IMR-90 (cell line): ENCODE measurements around the gene EREG. TPM values are rescaled to one million over a fixed set of nuclear protein-coding genes. Genes with fewer than 3 reads are reported as not detected.

Source experiments
- ATAC-seq: fragments of 200-7000 bp; cut with Tn5 transposase; 2 replicates; pipeline ENCODE4 v1.9.1; 2020; ENCODE audit warnings: low read depth, mild to moderate bottlenecking, moderate library complexity
- BruUV-seq: library from RNA; stranded (reverse); fragments of 400-500 nt; replicated peaks from 2 replicates; lab custom pipeline; 2021; lab: Mats Ljungman, UMichigan
- CTCF ChIA-PET: fragments of 300-600 bp; formaldehyde crosslinking; extraction: SDS; loops from one replicate; lab custom pipeline; 2021; ENCODE audit warnings: antibody characterized with exemption; lab: Yijun Ruan, JAX
- POLR2A ChIA-PET: fragments of 300-600 bp; sonication (Branson Sonifier 250); formaldehyde crosslinking; loops from one replicate; lab custom pipeline; 2022; ENCODE audit warnings: antibody characterized with exemption; ENCODE audit not compliant: unreplicated experiment; lab: Charles Lee
- DNase-seq: peaks from one replicate; pipeline ENCODE4 v3.0.0; 2013
- H2AFZ ChIP-seq: replicated peaks from 2 replicates; pipeline ENCODE3; 2013; ENCODE audit warnings: low read length, mild to moderate bottlenecking; ENCODE audit not compliant: poor library complexity
- H2AK5ac ChIP-seq: 2 replicates; pipeline ENCODE4 v1.6.1; 2013; ENCODE audit warnings: low read depth, low read length, inconsistent platforms
- H2AK9ac ChIP-seq: replicated peaks from 2 replicates; pipeline ENCODE3; 2013; ENCODE audit warnings: mild to moderate bottlenecking, low read depth, low read length, moderate library complexity; ENCODE audit not compliant: poor library complexity
- H2BK120ac ChIP-seq: 2 replicates; pipeline ENCODE4 v1.6.1; 2013; ENCODE audit warnings: low read depth, low read length, inconsistent platforms
- H2BK15ac ChIP-seq: 3 replicates; pipeline ENCODE4 v1.6.1; 2013; ENCODE audit warnings: low read depth, low read length, inconsistent platforms
- H2BK20ac ChIP-seq: 2 replicates; pipeline ENCODE4 v1.6.1; 2013; ENCODE audit warnings: low read depth, mild to moderate bottlenecking, inconsistent platforms, low read length, moderate library complexity
- H2BK5ac ChIP-seq: 2 replicates; pipeline ENCODE4 v1.6.1; 2013; ENCODE audit warnings: mild to moderate bottlenecking, low read depth, low read length, inconsistent platforms; ENCODE audit not compliant: poor library complexity, severe bottlenecking
- H3K14ac ChIP-seq: replicated peaks from 2 replicates; pipeline ENCODE4 v1.6.1; 2013; ENCODE audit warnings: low read depth, low read length, inconsistent platforms
- H3K18ac ChIP-seq: 2 replicates; pipeline ENCODE4 v1.6.1; 2013; ENCODE audit warnings: low read depth, low read length, control low read depth
- H3K23ac ChIP-seq: 2 replicates; pipeline ENCODE4 v1.6.1; 2013; ENCODE audit warnings: low read depth, low read length, inconsistent platforms
- H3K27ac ChIP-seq: 2 replicates; pipeline ENCODE4 v1.5.1; 2013; ENCODE audit warnings: mild to moderate bottlenecking, control low read depth, low read length; ENCODE audit not compliant: insufficient read depth
- H3K27me3 ChIP-seq: 2 replicates; pipeline ENCODE4 v1.6.1; 2013; ENCODE audit warnings: low read length; ENCODE audit not compliant: control insufficient read depth, insufficient read depth
- H3K36me3 ChIP-seq: 2 replicates; pipeline ENCODE4 v1.6.1; 2013; ENCODE audit warnings: low read length, mixed read lengths; ENCODE audit not compliant: control insufficient read depth, insufficient read depth
- H3K4ac ChIP-seq: 2 replicates; pipeline ENCODE4 v1.6.1; 2013; ENCODE audit warnings: low read depth, low read length, inconsistent platforms
- H3K4me1 ChIP-seq: 2 replicates; pipeline ENCODE4 v1.6.1; 2013; ENCODE audit warnings: low read length, mixed read lengths; ENCODE audit not compliant: control insufficient read depth, insufficient read depth
- H3K4me2 ChIP-seq: 2 replicates; pipeline ENCODE4 v1.6.1; 2013; ENCODE audit warnings: low read depth, mild to moderate bottlenecking, control low read depth, low read length, moderate library complexity
- H3K4me3 ChIP-seq: 2 replicates; pipeline ENCODE4 v1.5.1; 2013; ENCODE audit warnings: low read depth, mild to moderate bottlenecking, control low read depth, low read length, moderate library complexity; ENCODE audit not compliant: insufficient read depth
- H3K56ac ChIP-seq: 2 replicates; pipeline ENCODE4 v1.6.1; 2013; ENCODE audit warnings: low read length, inconsistent platforms; ENCODE audit not compliant: insufficient read depth; ENCODE audit errors: extremely low read depth
- H3K79me1 ChIP-seq, 2 experiments: 2 replicates each; pipeline ENCODE4 v1.6.1; 2013; ENCODE audit warnings: low read length in 2 of 2, inconsistent platforms in 1 of 2, low read depth in 1 of 2
- H3K9ac ChIP-seq: 2 replicates; pipeline ENCODE4 v1.6.1; 2013; ENCODE audit warnings: low read depth, low read length, control low read depth
- H3K9me1 ChIP-seq: 2 replicates; pipeline ENCODE4 v1.6.1; 2013; ENCODE audit warnings: low read length, inconsistent platforms; ENCODE audit not compliant: insufficient read depth
- H3K9me3 ChIP-seq: 2 replicates; pipeline ENCODE4 v1.6.1; 2013; ENCODE audit warnings: low read length; ENCODE audit not compliant: control insufficient read depth, insufficient read depth
- H4K20me1 ChIP-seq: 2 replicates; pipeline ENCODE4 v1.6.1; 2013; ENCODE audit warnings: low read length, inconsistent platforms; ENCODE audit not compliant: insufficient read depth
- H4K5ac ChIP-seq: 2 replicates; pipeline ENCODE4 v1.6.1; 2013; ENCODE audit warnings: mild to moderate bottlenecking, low read depth, low read length, control low read depth
- H4K8ac ChIP-seq, 2 experiments: 2 replicates each; pipeline ENCODE4 v1.6.1; 2013; ENCODE audit warnings: low read depth in 2 of 2, low read length in 2 of 2, control low read depth in 1 of 2, inconsistent platforms in 1 of 2
- H4K91ac ChIP-seq: 2 replicates; pipeline ENCODE4 v1.6.1; 2013; ENCODE audit warnings: low read depth, low read length, inconsistent platforms; ENCODE audit not compliant: insufficient read depth
- CEBPB ChIP-seq: IDR thresholded peaks from 2 replicates; pipeline ENCODE4 v1.6.1; 2012; ENCODE audit warnings: low read depth, low read length, improper control_type of control experiment
- CHD1 ChIP-seq: IDR thresholded peaks from 2 replicates; pipeline ENCODE4 v1.6.1; 2012; ENCODE audit warnings: low read depth, low read length, improper control_type of control experiment
- FOS ChIP-seq: fragments of 150-350 bp; IDR thresholded peaks from 2 replicates; pipeline ENCODE4 v1.6.1; 2016; ENCODE audit warnings: low read depth, low read length
- MAFK ChIP-seq: IDR thresholded peaks from 2 replicates; pipeline ENCODE4 v1.6.1; 2012; ENCODE audit warnings: low read depth, low read length, improper control_type of control experiment
- MAZ ChIP-seq: IDR thresholded peaks from 2 replicates; pipeline ENCODE4 v1.6.1; 2012; ENCODE audit warnings: low read depth, mild to moderate bottlenecking, low read length, improper control_type of control experiment, moderate library complexity, borderline replicate concordance
- MXI1 ChIP-seq: IDR thresholded peaks from 2 replicates; pipeline ENCODE4 v1.6.1; 2012; ENCODE audit warnings: low read depth, mild to moderate bottlenecking, low read length, moderate library complexity, borderline replicate concordance
- NFE2L2 ChIP-seq: fragments of 150-350 bp; IDR thresholded peaks from 2 replicates; pipeline ENCODE4 v1.6.1; 2016; ENCODE audit warnings: low read depth, mild to moderate bottlenecking, low read length
- RAD21 ChIP-seq: IDR thresholded peaks from 2 replicates; pipeline ENCODE4 v1.6.1; 2012; ENCODE audit warnings: low read length, improper control_type of control experiment
- RCOR1 ChIP-seq: IDR thresholded peaks from 2 replicates; pipeline ENCODE4 v1.6.1; 2012; ENCODE audit warnings: mild to moderate bottlenecking, low read length, improper control_type of control experiment; ENCODE audit not compliant: insufficient replicate concordance
- RFX5 ChIP-seq: IDR thresholded peaks from 2 replicates; pipeline ENCODE4 v1.8.0; 2012; ENCODE audit warnings: low read depth, mild to moderate bottlenecking, low read length, moderate library complexity
- SMC3 ChIP-seq: fragments of 150-350 bp; IDR thresholded peaks from 2 replicates; pipeline ENCODE4 v1.6.1; 2016; ENCODE audit warnings: low read depth, mild to moderate bottlenecking, antibody characterized with exemption, low read length, moderate library complexity
- WGBS, 2 experiments: methylation state at CpG; one replicate each; pipeline versions ENCODE4 v1.1.5 to v1.1.7; 2013; ENCODE audit warnings: missing lambda C conversion rate in 2 of 2; ENCODE audit not compliant: insufficient read length in 1 of 2; ENCODE audit errors: extremely low coverage in 2 of 2; 5-methylcytosine and 5-hydroxymethylcytosine counted together
- dilution Hi-C: fragments of 300-500 bp; cut with HindIII; formaldehyde crosslinking; loops from one replicate; pipeline ENCODE4 v1.14.3; 2018; ENCODE audit warnings: low sequenced_read_pairs; ENCODE audit not compliant: unreplicated experiment
- in situ Hi-C: fragments of 300-500 bp; cut with MboI; formaldehyde crosslinking; loops from 3 replicates; pipeline ENCODE4 v1.14.3; 2019; ENCODE audit warnings: low sequenced_read_pairs, inconsistent platforms, mixed read lengths
- intact Hi-C: fragments of 100-400 bp; cut with micrococcal nuclease; formaldehyde crosslinking; loops from 2 replicates; pipeline ENCODE4 v1.10.0; 2022
- polyA plus RNA-seq, 3 experiments: library from polyadenylated mRNA; depleted of rRNA; stranded (reverse); fragments of >200 nt; gene quantifications; 2 replicates each; pipeline ENCODE4 v1.2.3, GENCODE V29; 2012; ENCODE audit warnings: low replicate concordance in 1 of 3
- total RNA-seq: library from RNA; depleted of rRNA; stranded (reverse); fragments of >200 nt; gene quantifications from 2 replicates; pipeline ENCODE4 v1.2.3, GENCODE V29; 2012
- TF ChIP-seq, protein P1 (sequence below): fragments of 150-350 bp; IDR thresholded peaks from 2 replicates; pipeline ENCODE4 v1.6.1; 2017; ENCODE audit warnings: mild to moderate bottlenecking, antibody characterized with exemption, low read length, low read depth

Gene EREG
- total and polyA plus RNA-seq, 2 of the 4 experiments (the other 2 are of a cell fraction) = 0.26 to 0.36 TPM

DNA sequence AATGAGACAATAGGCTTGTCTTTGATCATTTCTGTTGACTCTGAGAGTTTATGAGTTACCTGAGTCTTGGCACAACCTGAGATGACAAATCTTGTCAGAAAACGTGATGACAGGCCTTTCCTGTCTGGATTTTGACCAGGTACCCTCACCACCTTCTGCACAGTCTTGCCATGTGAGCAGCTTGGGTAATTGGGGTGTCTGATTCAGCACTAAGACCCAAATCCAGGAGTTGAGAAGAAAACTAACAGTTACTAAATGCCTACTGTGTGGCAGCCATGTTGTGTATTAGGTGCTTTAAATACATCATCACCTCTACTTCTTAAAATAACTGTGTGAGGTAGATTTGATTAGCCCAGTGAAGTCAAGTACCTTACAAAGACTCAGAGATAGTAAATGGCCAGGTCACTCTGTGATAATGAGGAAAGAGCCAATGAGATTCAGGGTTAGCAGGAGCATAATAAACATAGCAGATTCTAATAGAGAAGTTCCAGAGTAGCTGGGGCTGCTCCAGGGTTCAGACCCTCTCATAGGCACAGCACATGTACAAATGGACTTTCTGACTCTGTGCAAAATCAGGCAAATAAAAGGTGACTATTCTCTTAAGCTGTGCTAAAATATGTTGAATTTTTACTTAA is 2.8 kb downstream of the EREG start:
- BruUV-seq = no TSS peak
- ATAC-seq (no peak), DNase-seq (no peak)
- Histone ChIP-seq H2BK120ac (no peak overlapping the region), H3K79me1 (no peaks in the 10 kb centered on the region), H2BK5ac (no peak overlapping the region), H3K18ac (no peak overlapping the region), H4K5ac (no peak overlapping the region), H3K4me1 (no peaks in the 10 kb centered on the region), H3K36me3 (no peaks in the 10 kb centered on the region; the same call in 1 of the 2 replicates), H3K27ac (no peak overlapping the region), H2BK20ac (no peak overlapping the region), H3K23ac (no peak overlapping the region), H3K14ac (no peak overlapping the region), H2AFZ (peak overlapping the region; percentile 44), H3K4me3 (no peak overlapping the region), H3K9me3 (no peaks in the 10 kb centered on the region), H4K91ac (peak overlapping the region; percentile 19; the same call in 1 of the 2 replicates), H2BK15ac (no peak overlapping the region), H3K9ac (no peak overlapping the region), H3K56ac (no peak overlapping the region), H4K8ac (no peak overlapping the region), H3K9me1 (no peaks in the 10 kb centered on the region), H2AK9ac (no peak overlapping the region), H3K4ac (no peak overlapping the region), H4K20me1 (no peaks in the 10 kb centered on the region), H3K27me3 (no peaks in the 10 kb centered on the region; the same call in 1 of the 2 replicates), H3K4me2 (no peak overlapping the region), H2AK5ac (no peak overlapping the region; the same call in 1 of the 2 replicates)
- no CpG with 5 or more reads among the region's 1 CpG for WGBS, 2 experiments
- CTCF ChIA-PET = interaction anchor here (1.0 kb wide), 1 partner anchor 50 kb away, joined by 3 read pairs; no protein-coding TSS in a partner anchor
- dilution Hi-C loops (no loop called here), in situ Hi-C loops (no loop called here), intact Hi-C loops (no loop called here)
- TF ChIP-seq, protein P1, sequence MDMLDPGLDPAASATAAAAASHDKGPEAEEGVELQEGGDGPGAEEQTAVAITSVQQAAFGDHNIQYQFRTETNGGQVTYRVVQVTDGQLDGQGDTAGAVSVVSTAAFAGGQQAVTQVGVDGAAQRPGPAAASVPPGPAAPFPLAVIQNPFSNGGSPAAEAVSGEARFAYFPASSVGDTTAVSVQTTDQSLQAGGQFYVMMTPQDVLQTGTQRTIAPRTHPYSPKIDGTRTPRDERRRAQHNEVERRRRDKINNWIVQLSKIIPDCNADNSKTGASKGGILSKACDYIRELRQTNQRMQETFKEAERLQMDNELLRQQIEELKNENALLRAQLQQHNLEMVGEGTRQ = no peak
- TF ChIP-seq RCOR1 (no peak), RAD21 (no peak), RFX5 (no peak), SMC3 (no peak), NFE2L2 (no peak), MAZ (no peak), MXI1 (no peak), FOS (no peak), MAFK (no peak), CHD1 (no peak), CEBPB (no peak)
- POLR2A ChIA-PET = no interaction called here
